DOHH2 (cell line): ENCODE results near the gene CD300H.

Experiments used
- H3F3A ChIP-seq: fragments of 200-600 bp; sonication (generic), shearing (Covaris generic); 2 replicates; pipeline ENCODE4 v1.6.0; 2016; ENCODE audit warnings: antibody characterized with exemption, mild to moderate bottlenecking; ENCODE audit not compliant: control insufficient read depth, insufficient read depth
- H3K27ac ChIP-seq: fragments of 200-600 bp; sonication (generic); 2 replicates; pipeline ENCODE4 v1.5.1; 2014; ENCODE audit warnings: low read depth, mild to moderate bottlenecking, low read length, moderate library complexity
- H3K27me3 ChIP-seq: fragments of 200-600 bp; sonication (generic); 2 replicates; pipeline ENCODE4 v1.6.1; 2014; ENCODE audit warnings: mild to moderate bottlenecking, low read length, mixed read lengths; ENCODE audit not compliant: control insufficient read depth
- H3K36me3 ChIP-seq: fragments of 200-600 bp; sonication (generic); 2 replicates; pipeline ENCODE4 v1.6.1; 2014; ENCODE audit warnings: mild to moderate bottlenecking, low read length, moderate library complexity, mixed read lengths; ENCODE audit not compliant: control insufficient read depth
- H3K4me1 ChIP-seq: fragments of 200-600 bp; sonication (generic); 2 replicates; pipeline ENCODE4 v1.6.1; 2014; ENCODE audit warnings: mild to moderate bottlenecking, low read length, mixed read lengths; ENCODE audit not compliant: control insufficient read depth
- H3K4me2 ChIP-seq: fragments of 200-600 bp; sonication (generic); 2 replicates; pipeline ENCODE4 v1.6.0; 2014; ENCODE audit warnings: mild to moderate bottlenecking, low read length, moderate library complexity
- H3K4me3 ChIP-seq: fragments of 200-600 bp; sonication (generic); 2 replicates; pipeline ENCODE4 v1.5.1; 2014; ENCODE audit warnings: mild to moderate bottlenecking, low read length, mixed read lengths
- H3K79me2 ChIP-seq: fragments of 200-600 bp; sonication (generic); 2 replicates; pipeline ENCODE4 v1.6.1; 2014; ENCODE audit warnings: mild to moderate bottlenecking, low read length, mixed read lengths; ENCODE audit not compliant: control insufficient read depth
- H3K9me2 ChIP-seq: fragments of 200-600 bp; sonication (generic); replicated peaks from 2 replicates; pipeline ENCODE4 v1.6.1; 2014; ENCODE audit warnings: mild to moderate bottlenecking, low read length, mixed read lengths; ENCODE audit not compliant: control insufficient read depth
- H3K9me3 ChIP-seq: fragments of 200-600 bp; sonication (generic); 2 replicates; pipeline ENCODE4 v1.6.1; 2014; ENCODE audit warnings: antibody characterized with exemption, low read length, mixed read lengths; ENCODE audit not compliant: control insufficient read depth, insufficient read depth
- H4K20me1 ChIP-seq: fragments of 200-600 bp; sonication (generic); 2 replicates; pipeline ENCODE4 v1.6.0; 2014; ENCODE audit warnings: low read depth, mild to moderate bottlenecking, antibody characterized with exemption, low read length, moderate library complexity; ENCODE audit not compliant: control insufficient read depth, insufficient read depth
- CTCF ChIP-seq: fragments of 200-600 bp; sonication (generic); IDR thresholded peaks from one replicate; pipeline ENCODE4 v1.5.1; 2014; ENCODE audit warnings: antibody characterized with exemption, mild to moderate bottlenecking, low read depth, low read length; ENCODE audit not compliant: poor library complexity, severe bottlenecking
- EZH2phosphoT487 ChIP-seq: fragments of 200-600 bp; sonication (generic); IDR thresholded peaks from 2 replicates; pipeline ENCODE4 v1.6.1; 2017; ENCODE audit warnings: borderline replicate concordance, mild to moderate bottlenecking, antibody characterized with exemption, low read length, moderate library complexity, mixed read lengths

The CD300H gene

GRCh38 chr17:74599448-74599939, 32.2 kb upstream of the CD300H start:
- H3K9me2 ChIP-seq, result no peaks in the 10 kb centered on the region
- no peaks in the 10 kb centered on the region for H3K9me3 ChIP-seq
- H3K4me3 ChIP-seq, result no peak overlapping the region
- no peak for TF ChIP-seq EZH2phosphoT487
- no peak for TF ChIP-seq CTCF
- peaks cover 10% of the 10 kb centered on the region for H3K4me1 ChIP-seq
- H3K79me2 ChIP-seq, result no peaks in the 10 kb centered on the region
- no peak overlapping the region for H3K27ac ChIP-seq
- no peaks in the 10 kb centered on the region for H3K36me3 ChIP-seq
- no peaks in the 10 kb centered on the region for H3F3A ChIP-seq
- no peak overlapping the region for H3K4me2 ChIP-seq
- no peaks in the 10 kb centered on the region for H4K20me1 ChIP-seq
- peaks cover 11% of the 10 kb centered on the region; the same call in 1 of the 2 replicates for H3K27me3 ChIP-seq

GRCh38 chr17:74599023-74599399, 31.7 kb upstream of the CD300H start:
- H3F3A ChIP-seq, result no peaks in the 10 kb centered on the region
- H3K36me3 ChIP-seq, result no peaks in the 10 kb centered on the region
- H3K4me2 ChIP-seq, result no peak overlapping the region
- no peak overlapping the region for H3K4me3 ChIP-seq
- H4K20me1 ChIP-seq, result no peaks in the 10 kb centered on the region
- peaks cover 7% of the 10 kb centered on the region; the same call in 1 of the 2 replicates for H3K27me3 ChIP-seq
- no peak overlapping the region for H3K27ac ChIP-seq
- H3K4me1 ChIP-seq, result peaks cover 10% of the 10 kb centered on the region
- H3K9me3 ChIP-seq, result no peaks in the 10 kb centered on the region
- no peaks in the 10 kb centered on the region for H3K79me2 ChIP-seq
- H3K9me2 ChIP-seq, result no peaks in the 10 kb centered on the region
- TF ChIP-seq EZH2phosphoT487 (no peak), CTCF (no peak)

GRCh38 chr17:74598346-74599022, 31.2 kb upstream of the CD300H start:
- Histone ChIP-seq H4K20me1 (no peaks in the 10 kb centered on the region), H3K4me1 (peaks cover 10% of the 10 kb centered on the region), H3K36me3 (no peaks in the 10 kb centered on the region), H3K4me2 (no peak overlapping the region), H3K9me3 (no peaks in the 10 kb centered on the region), H3K79me2 (no peaks in the 10 kb centered on the region), H3K27me3 (peaks cover 3% of the 10 kb centered on the region; the same call in 1 of the 2 replicates), H3K27ac (no peak overlapping the region), H3F3A (no peaks in the 10 kb centered on the region), H3K4me3 (no peak overlapping the region), H3K9me2 (no peaks in the 10 kb centered on the region)
- no peak for TF ChIP-seq EZH2phosphoT487
- no peak for TF ChIP-seq CTCF
